Measurements from ENCODE around the gene ZNF609.
"Not testable (repeated sequence)": the region's sequence is repeated elsewhere in the genome, so short reads cannot be mapped to it uniquely, and the experiment has no call there.

Gene ZNF609

GRCh38 chr15:64634576-64635498 lies 174.5 kb downstream of the ZNF609 start:
- Histone ChIP-seq H3K27ac (ENCODE audit: low read length) (peak overlapping the region; percentile 78), H3K27me3 (ENCODE audit: insufficient read depth, low read length) (no peaks in the 10 kb centered on the region), H3K9me3 (ENCODE audit: insufficient read depth, low read depth, low read length) (peaks cover 5% of the 10 kb centered on the region; the same call in 1 of the 2 replicates), H3K9ac (ENCODE audit: low read depth, low read length) (peak overlapping the region; percentile 75), H3K4me1 (ENCODE audit: insufficient read depth, low read length) (peaks cover 28% of the 10 kb centered on the region), H3K36me3 (ENCODE audit: insufficient read depth, low read depth, low read length) (peaks cover 11% of the 10 kb centered on the region; the same call in 1 of the 2 replicates), H3K4me3 (ENCODE audit: low read length) (peak overlapping the region; percentile 53)

- Histone ChIP-seq H3K9ac (ENCODE audit: low read depth, low read length) (peak overlapping the region; percentile 75; the same call in 1 of the 2 replicates), H3K27ac (ENCODE audit: low read length) (peak overlapping the region; percentile 78), H3K4me3 (ENCODE audit: low read length) (peak overlapping the region; percentile 53), H3K9me3 (ENCODE audit: insufficient read depth, low read depth, low read length) (peaks cover 5% of the 10 kb centered on the region; the same call in 1 of the 2 replicates), H3K36me3 (ENCODE audit: insufficient read depth, low read depth, low read length) (peaks cover 11% of the 10 kb centered on the region; the same call in 1 of the 2 replicates), H3K27me3 (ENCODE audit: insufficient read depth, low read length) (no peaks in the 10 kb centered on the region), H3K4me1 (ENCODE audit: insufficient read depth, low read length) (peaks cover 28% of the 10 kb centered on the region)
These were observed 175.4 kb downstream of the ZNF609 start for GRCh38 chr15:64635499-64636495.

- Histone ChIP-seq H3K4me1 (ENCODE audit: insufficient read depth, low read length) (peaks cover 28% of the 10 kb centered on the region), H3K9me3 (ENCODE audit: insufficient read depth, low read depth, low read length) (peaks cover 5% of the 10 kb centered on the region; the same call in 1 of the 2 replicates), H3K27ac (ENCODE audit: low read length) (no peak overlapping the region), H3K9ac (ENCODE audit: low read depth, low read length) (no peak overlapping the region; the same call in 1 of the 2 replicates), H3K4me3 (ENCODE audit: low read length) (no peak overlapping the region), H3K27me3 (ENCODE audit: insufficient read depth, low read length) (no peaks in the 10 kb centered on the region), H3K36me3 (ENCODE audit: insufficient read depth, low read depth, low read length) (peaks cover 11% of the 10 kb centered on the region; the same call in 1 of the 2 replicates)
These were observed 176.2 kb downstream of the ZNF609 start for GRCh38 chr15:64636556-64636955.

- Histone ChIP-seq H3K27me3 (ENCODE audit: insufficient read depth, low read length) (no peaks in the 10 kb centered on the region), H3K27ac (ENCODE audit: low read length) (no peak overlapping the region), H3K4me3 (ENCODE audit: low read length) (no peak overlapping the region), H3K9me3 (ENCODE audit: insufficient read depth, low read depth, low read length) (peaks cover 5% of the 10 kb centered on the region; the same call in 1 of the 2 replicates), H3K4me1 (ENCODE audit: insufficient read depth, low read length) (peaks cover 28% of the 10 kb centered on the region), H3K9ac (ENCODE audit: low read depth, low read length) (no peak overlapping the region), H3K36me3 (ENCODE audit: insufficient read depth, low read depth, low read length) (peaks cover 11% of the 10 kb centered on the region; the same call in 1 of the 2 replicates)
These were observed 177.0 kb downstream of the ZNF609 start for GRCh38 chr15:64637412-64637811.

GRCh38 chr15:64639744-64640143 lies 179.4 kb downstream of the ZNF609 start:
- peaks cover 19% of the 10 kb centered on the region for H3K4me1 ChIP-seq (ENCODE audit: insufficient read depth, low read length)
- not testable (repeated sequence) for H3K4me3 ChIP-seq (ENCODE audit: low read length); H3K9me3 ChIP-seq (ENCODE audit: insufficient read depth, low read depth, low read length); H3K9ac ChIP-seq (ENCODE audit: low read depth, low read length); H3K27me3 ChIP-seq (ENCODE audit: insufficient read depth, low read length); H3K27ac ChIP-seq (ENCODE audit: low read length)
- peaks cover 11% of the 10 kb centered on the region; the same call in 1 of the 2 replicates for H3K36me3 ChIP-seq (ENCODE audit: insufficient read depth, low read depth, low read length)

- Histone ChIP-seq H3K9ac (ENCODE audit: low read depth, low read length) (no peak overlapping the region), H3K4me1 (ENCODE audit: insufficient read depth, low read length) (peaks cover 14% of the 10 kb centered on the region), H3K36me3 (ENCODE audit: insufficient read depth, low read depth, low read length) (peaks cover 11% of the 10 kb centered on the region; the same call in 1 of the 2 replicates), H3K27me3 (ENCODE audit: insufficient read depth, low read length) (no peaks in the 10 kb centered on the region), H3K9me3 (ENCODE audit: insufficient read depth, low read depth, low read length) (peaks cover 5% of the 10 kb centered on the region; the same call in 1 of the 2 replicates), H3K4me3 (ENCODE audit: low read length) (no peak overlapping the region), H3K27ac (ENCODE audit: low read length) (no peak overlapping the region)
These were observed 179.9 kb downstream of the ZNF609 start for GRCh38 chr15:64640146-64640871.

- no peaks in the 10 kb centered on the region for H3K27me3 ChIP-seq (ENCODE audit: insufficient read depth, low read length)
- H3K9ac ChIP-seq (ENCODE audit: low read depth, low read length): no peak overlapping the region
- no peaks in the 10 kb centered on the region for H3K4me1 ChIP-seq (ENCODE audit: insufficient read depth, low read length)
- H3K4me3 ChIP-seq (ENCODE audit: low read length): no peak overlapping the region
- no peak overlapping the region for H3K27ac ChIP-seq (ENCODE audit: low read length)
- H3K36me3 ChIP-seq (ENCODE audit: insufficient read depth, low read depth, low read length): no peaks in the 10 kb centered on the region
- no peaks in the 10 kb centered on the region for H3K9me3 ChIP-seq (ENCODE audit: insufficient read depth, low read depth, low read length)
These were observed 182.5 kb downstream of the ZNF609 start for GRCh38 chr15:64642875-64643274.

GRCh38 chr15:64643685-64644084 lies 183.3 kb downstream of the ZNF609 start:
- Histone ChIP-seq H3K4me3 (ENCODE audit: low read length) (no peak overlapping the region), H3K27me3 (ENCODE audit: insufficient read depth, low read length) (no peaks in the 10 kb centered on the region), H3K9ac (ENCODE audit: low read depth, low read length) (no peak overlapping the region), H3K9me3 (ENCODE audit: insufficient read depth, low read depth, low read length) (no peaks in the 10 kb centered on the region), H3K36me3 (ENCODE audit: insufficient read depth, low read depth, low read length) (no peaks in the 10 kb centered on the region), H3K27ac (ENCODE audit: low read length) (no peak overlapping the region), H3K4me1 (ENCODE audit: insufficient read depth, low read length) (no peaks in the 10 kb centered on the region)

- H3K4me1 ChIP-seq (ENCODE audit: insufficient read depth, low read length); H3K36me3 ChIP-seq (ENCODE audit: insufficient read depth, low read depth, low read length); H3K27me3 ChIP-seq (ENCODE audit: insufficient read depth, low read length); H3K4me3 ChIP-seq (ENCODE audit: low read length); H3K9me3 ChIP-seq (ENCODE audit: insufficient read depth, low read depth, low read length); H3K27ac ChIP-seq (ENCODE audit: low read length); H3K9ac ChIP-seq (ENCODE audit: low read depth, low read length): not testable (repeated sequence)
These were observed 184.4 kb downstream of the ZNF609 start for GRCh38 chr15:64644811-64645210.

GRCh38 chr15:64645995-64646394 lies 185.6 kb downstream of the ZNF609 start:
- peaks cover 4% of the 10 kb centered on the region for H3K4me1 ChIP-seq (ENCODE audit: insufficient read depth, low read length)
- H3K36me3 ChIP-seq (ENCODE audit: insufficient read depth, low read depth, low read length): no peaks in the 10 kb centered on the region
- no peak overlapping the region for H3K9ac ChIP-seq (ENCODE audit: low read depth, low read length)
- H3K27ac ChIP-seq (ENCODE audit: low read length): no peak overlapping the region
- H3K4me3 ChIP-seq (ENCODE audit: low read length): no peak overlapping the region
- no peaks in the 10 kb centered on the region for H3K27me3 ChIP-seq (ENCODE audit: insufficient read depth, low read length)
- H3K9me3 ChIP-seq (ENCODE audit: insufficient read depth, low read depth, low read length): no peaks in the 10 kb centered on the region

GRCh38 chr15:64647367-64647766 lies 187.0 kb downstream of the ZNF609 start:
- Histone ChIP-seq H3K9me3 (ENCODE audit: insufficient read depth, low read depth, low read length) (no peaks in the 10 kb centered on the region), H3K9ac (ENCODE audit: low read depth, low read length) (no peak overlapping the region), H3K27ac (ENCODE audit: low read length) (no peak overlapping the region), H3K36me3 (ENCODE audit: insufficient read depth, low read depth, low read length) (no peaks in the 10 kb centered on the region), H3K4me3 (ENCODE audit: low read length) (no peak overlapping the region), H3K4me1 (ENCODE audit: insufficient read depth, low read length) (peaks cover 11% of the 10 kb centered on the region), H3K27me3 (ENCODE audit: insufficient read depth, low read length) (no peaks in the 10 kb centered on the region)
